Limb (tissue), 2 donors: ENCODE data around the gene DST.
A peak's percentile ranks its signal among the peaks of the same experiment; 100 is the strongest.
"Not testable (repeated sequence)": the region's sequence is repeated elsewhere in the genome, so short reads cannot be mapped to it uniquely, and the experiment has no call there.

ENCODE experiments used
- DNase-seq, 2 donors: peaks; one replicate each; pipeline ENCODE4 v3.0.0-alpha.2; 2016; ENCODE audit errors: extremely low spot score in 2 of 2

DST gene

GRCh38 chr6:56517155-56517745 is 125.4 kb downstream of the DST start:
- DNase-seq = no peak

GRCh38 chr6:56516003-56516402 is 126.7 kb downstream of the DST start:
- DNase-seq = no peak

- DNase-seq = no peak
Observed at GRCh38 chr6:56515081-56515905, 127.4 kb downstream of the DST start.

- DNase-seq = no peak
Observed at GRCh38 chr6:56514395-56514794, 128.3 kb downstream of the DST start.

- no peak for DNase-seq
Observed at GRCh38 chr6:56513631-56514030, 129.1 kb downstream of the DST start.

- DNase-seq = no peak
Observed at GRCh38 chr6:56511591-56511990, 131.1 kb downstream of the DST start.

GRCh38 chr6:56510984-56511531 is 131.6 kb downstream of the DST start:
- no peak for DNase-seq

- DNase-seq = no peak
Observed at GRCh38 chr6:56509031-56509430, 133.7 kb downstream of the DST start.

- no peak for DNase-seq
Observed at GRCh38 chr6:56507517-56507916, 135.2 kb downstream of the DST start.

GRCh38 chr6:56505512-56506260 is 137.0 kb downstream of the DST start:
- peak in 1 of 2 donors; percentile 57 for DNase-seq

- no peak for DNase-seq
Observed at GRCh38 chr6:56501993-56502392, 140.7 kb downstream of the DST start.

- peak in 1 of 2 donors; percentile 50 for DNase-seq
Observed at GRCh38 chr6:56499095-56499494, 143.6 kb downstream of the DST start.

- no peak for DNase-seq
Observed at GRCh38 chr6:56497691-56498090, 145.0 kb downstream of the DST start.

- DNase-seq = no peak
Observed at GRCh38 chr6:56497240-56497639, 145.4 kb downstream of the DST start.

GRCh38 chr6:56496650-56497049 is 146.0 kb downstream of the DST start:
- DNase-seq = not testable (repeated sequence)

GRCh38 chr6:56495654-56496053 is 147.0 kb downstream of the DST start:
- DNase-seq = no peak

- DNase-seq = no peak
Observed at GRCh38 chr6:56491606-56492328, 150.9 kb downstream of the DST start.

GRCh38 chr6:56490993-56491392 is 151.7 kb downstream of the DST start:
- no peak for DNase-seq

GRCh38 chr6:56489559-56489958 is 153.1 kb downstream of the DST start:
- DNase-seq = no peak

GRCh38 chr6:56488281-56488680 is 154.4 kb downstream of the DST start:
- DNase-seq = no peak

- DNase-seq = no peak
Observed at GRCh38 chr6:56486681-56487080, 156.0 kb downstream of the DST start.
